GM18505 (cell line): ENCODE data around the gene TMEM233.

ENCODE experiments used
- ATAC-seq: cut with Tn5 transposase; IDR thresholded peaks from one replicate; pipeline ENCODE4 v1.9.1; 2021; ENCODE audit not compliant: unreplicated experiment
- POLR2A ChIP-seq: IDR thresholded peaks from 4 replicates; pipeline ENCODE4 v1.6.1; 2011; ENCODE audit warnings: borderline replicate concordance; ENCODE audit not compliant: insufficient read depth, insufficient read length; ENCODE audit errors: extremely low read depth

Gene TMEM233

DNA sequence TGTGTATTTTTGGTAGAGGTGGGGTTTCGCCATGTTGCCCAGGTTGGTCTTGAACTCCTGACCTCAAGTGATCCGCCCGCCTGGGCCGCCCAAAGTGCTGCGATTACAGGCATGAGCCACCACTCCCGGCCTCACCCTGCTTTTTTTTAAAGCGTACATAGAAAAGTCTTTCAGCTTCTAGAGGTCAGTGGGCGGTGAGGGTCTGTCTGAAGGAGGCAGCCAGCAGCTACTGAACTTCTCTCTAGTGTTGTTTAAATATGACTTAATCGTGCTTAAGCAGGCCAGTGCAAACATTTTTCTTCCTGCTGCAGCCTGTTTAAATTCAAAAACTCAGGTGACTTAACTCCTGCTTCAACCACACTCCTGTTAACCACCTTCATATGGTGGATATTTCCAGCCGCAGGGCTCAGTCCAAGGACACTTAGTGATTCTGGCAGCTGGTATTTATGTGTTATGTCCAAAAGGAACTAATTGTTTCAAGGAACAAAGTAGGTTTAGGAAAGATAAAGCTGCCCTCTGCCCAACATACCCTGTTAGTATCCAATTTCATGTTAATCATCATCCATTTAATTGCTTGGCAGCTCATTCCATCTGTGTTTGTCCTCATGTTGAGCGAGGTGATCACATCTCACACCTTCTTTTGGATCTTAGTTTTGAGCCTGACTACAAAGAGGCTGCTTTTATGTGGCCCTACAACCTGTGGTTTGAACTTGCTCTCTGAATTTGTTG, 76.3 kb downstream of the TMEM233 start:
- no peak for ATAC-seq
- no peak for TF ChIP-seq POLR2A

DNA sequence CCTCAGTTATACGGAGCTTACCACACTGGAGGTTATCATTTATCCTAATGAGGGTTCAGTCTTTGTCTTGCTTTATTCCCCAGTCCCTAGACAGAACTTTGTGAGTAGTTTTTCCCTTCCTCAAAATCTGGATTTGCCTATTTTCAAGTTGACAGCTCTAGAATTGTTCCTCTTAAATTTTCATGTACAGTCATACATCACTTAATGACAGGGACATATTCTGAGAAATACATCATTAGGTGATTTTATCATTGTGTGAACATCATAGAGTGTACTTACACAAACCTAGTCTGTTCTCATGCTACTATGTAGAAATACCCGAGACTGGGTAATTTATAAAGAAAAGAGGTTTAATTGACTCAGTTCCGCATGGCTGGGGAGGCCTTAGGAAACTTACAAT, 77.5 kb downstream of the TMEM233 start:
- no peak for ATAC-seq
- TF ChIP-seq POLR2A: no peak

DNA sequence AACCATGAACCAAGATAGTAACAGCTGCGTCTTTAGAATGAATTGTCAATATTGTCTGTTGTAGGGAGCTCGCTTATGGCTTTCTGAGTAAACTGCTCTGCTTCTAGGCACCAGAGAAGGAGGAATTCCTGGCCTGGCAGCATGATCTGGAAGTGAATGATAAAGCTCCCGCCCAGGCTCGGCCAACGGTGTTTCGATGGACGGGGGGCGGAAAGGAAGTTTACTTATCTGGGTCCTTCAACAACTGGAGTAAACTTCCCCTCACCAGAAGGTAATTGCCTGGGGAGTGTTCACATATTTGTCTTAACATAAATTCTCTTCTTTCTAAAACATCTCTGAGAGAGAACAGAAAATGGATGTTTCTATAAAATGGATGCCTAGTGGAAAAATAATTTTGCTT, 78.6 kb downstream of the TMEM233 start:
- TF ChIP-seq POLR2A: no peak
- no peak for ATAC-seq

DNA sequence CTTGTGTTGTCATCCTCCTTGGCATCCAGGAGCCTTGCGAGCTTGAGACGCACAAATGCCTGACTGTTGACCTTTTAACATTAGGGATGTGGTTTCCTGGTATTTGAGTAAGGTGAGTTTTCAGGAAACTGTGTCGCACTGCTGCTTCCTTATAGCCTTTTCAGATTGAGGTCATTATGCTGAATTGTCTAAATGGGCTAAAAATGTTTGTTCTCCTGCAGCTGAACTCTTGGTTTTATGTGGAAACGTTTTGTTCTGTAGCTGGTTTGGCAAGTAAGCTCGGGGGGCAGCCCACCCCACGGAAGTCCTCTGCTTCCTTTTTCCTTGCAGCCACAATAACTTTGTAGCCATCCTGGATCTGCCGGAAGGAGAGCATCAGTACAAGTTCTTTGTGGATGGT, 80.1 kb downstream of the TMEM233 start:
- no peak for TF ChIP-seq POLR2A
- ATAC-seq: no peak

DNA sequence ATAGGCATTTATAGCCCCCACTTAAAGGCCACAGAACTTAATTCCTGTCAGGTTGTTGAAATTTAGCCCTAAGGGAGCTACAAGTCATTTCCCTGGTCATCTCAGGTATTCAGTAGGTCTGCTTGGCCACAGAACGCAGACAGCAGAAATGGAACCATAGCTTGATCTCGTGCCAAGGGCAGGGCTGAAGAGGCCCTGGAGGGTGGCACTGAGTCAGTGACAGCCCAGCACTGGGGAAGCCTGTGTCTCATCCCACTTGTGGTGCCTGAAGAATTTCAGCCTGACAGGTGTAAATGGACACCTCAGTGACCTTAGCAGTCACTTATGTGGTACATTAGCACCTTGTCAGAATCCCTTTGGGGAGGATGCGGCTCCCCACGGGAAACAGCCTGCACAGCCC, 81.0 kb downstream of the TMEM233 start:
- TF ChIP-seq POLR2A: no peak
- ATAC-seq: no peak

DNA sequence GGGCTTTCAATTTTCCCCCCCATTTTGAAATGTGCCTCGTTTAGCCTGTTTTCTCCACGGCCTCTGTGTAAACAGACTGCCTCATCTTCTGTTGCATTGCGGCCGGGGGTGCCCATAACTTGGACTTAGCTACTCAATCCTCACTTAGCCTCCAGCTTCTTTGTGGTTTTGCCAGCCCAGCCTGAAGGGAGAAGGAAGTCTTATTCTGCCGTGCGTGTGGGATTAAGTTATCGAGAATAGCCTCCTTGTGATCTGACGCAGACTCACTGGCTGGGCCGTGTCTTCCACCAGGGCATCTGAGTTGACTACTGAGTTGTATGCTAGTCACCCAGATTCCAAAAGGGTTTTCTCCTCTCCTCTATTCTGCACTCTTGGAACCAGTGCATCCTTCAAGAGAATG, 82.4 kb downstream of the TMEM233 start:
- no peak for TF ChIP-seq POLR2A
- ATAC-seq: no peak

DNA sequence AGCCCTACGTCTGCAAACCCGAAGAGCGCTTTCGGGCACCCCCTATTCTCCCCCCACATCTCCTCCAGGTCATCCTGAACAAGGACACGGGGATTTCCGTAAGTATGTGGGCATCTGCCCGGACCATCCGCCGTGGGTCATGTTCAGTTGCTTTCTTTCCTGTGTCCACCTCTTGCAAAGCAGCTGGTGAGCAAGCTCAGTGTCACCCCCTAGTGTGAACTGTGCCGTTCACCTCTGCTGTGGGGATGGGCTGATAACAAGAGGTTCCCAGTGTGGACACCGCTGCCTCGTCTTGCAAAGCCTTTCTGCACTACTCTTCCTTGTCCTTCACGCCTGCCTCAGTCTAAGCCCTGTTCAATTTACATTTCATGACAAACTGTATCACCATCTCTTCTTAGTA, 83.0 kb downstream of the TMEM233 start:
- no peak for TF ChIP-seq POLR2A
- ATAC-seq: no peak

GRCh38 chr12:119678459-119678858, 84.9 kb downstream of the TMEM233 start:
- no peak for ATAC-seq
- TF ChIP-seq POLR2A: no peak

DNA sequence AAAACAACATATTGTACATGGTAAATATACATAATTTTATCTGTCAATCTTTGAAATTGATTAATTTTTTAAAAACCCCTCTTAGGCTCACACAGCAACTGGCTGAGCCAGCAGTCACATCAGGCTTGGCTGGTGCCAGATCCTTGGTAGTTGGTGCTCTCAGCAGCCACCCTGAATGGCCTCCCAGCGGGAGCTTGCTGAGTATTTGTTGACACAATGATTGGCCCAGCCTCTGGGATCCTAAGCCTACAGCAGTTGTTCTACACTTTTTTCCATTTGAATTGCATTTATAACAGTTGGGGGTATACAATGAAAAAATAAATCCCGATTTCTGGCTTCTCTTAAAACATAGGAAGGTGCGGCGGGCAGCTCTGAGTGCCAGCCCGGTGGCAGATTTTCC, 85.5 kb downstream of the TMEM233 start:
- no peak for ATAC-seq
- no peak for TF ChIP-seq POLR2A

DNA sequence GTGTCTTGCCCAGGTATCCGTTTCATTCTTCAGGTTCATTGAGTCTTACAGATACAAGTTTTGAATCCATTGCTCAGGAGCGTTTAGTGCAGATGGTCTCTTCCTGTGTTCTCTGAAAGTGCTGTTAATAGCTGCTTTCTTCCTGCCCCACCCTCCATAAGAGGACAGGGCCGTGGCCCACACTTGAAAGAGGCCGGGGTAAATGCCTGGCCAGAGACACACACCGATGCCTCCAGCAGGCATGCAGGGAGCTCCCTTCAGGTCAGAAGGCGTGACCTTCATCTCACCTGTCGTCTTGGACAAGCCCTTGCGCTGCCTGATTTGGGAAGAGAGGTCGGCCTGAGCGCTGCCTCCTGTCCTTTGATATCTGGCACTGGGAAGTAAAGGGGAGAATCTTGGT, 85.9 kb downstream of the TMEM233 start:
- ATAC-seq: no peak
- no peak for TF ChIP-seq POLR2A

DNA sequence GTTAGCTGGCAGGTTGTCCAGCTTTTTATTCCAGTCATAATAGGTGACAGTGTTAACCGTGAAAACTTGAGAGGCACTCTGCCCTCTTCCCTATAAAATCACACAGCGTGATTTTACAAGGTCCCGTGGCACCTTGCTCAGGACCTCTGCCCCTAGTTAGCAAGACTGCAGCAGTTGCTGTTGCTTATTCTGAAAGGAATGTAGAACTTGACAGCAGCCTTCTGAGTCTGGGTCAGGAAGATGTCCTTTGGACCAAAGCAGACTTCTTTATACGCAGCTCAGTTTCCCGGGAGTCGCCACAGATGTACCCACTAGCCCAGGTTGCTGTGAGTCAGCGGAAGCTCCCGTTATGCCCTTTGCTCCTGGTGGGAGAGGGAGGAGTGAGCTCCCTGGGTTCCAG, 87.5 kb downstream of the TMEM233 start:
- ATAC-seq: no peak
- no peak for TF ChIP-seq POLR2A

GRCh38 chr12:119681728-119682638, 88.4 kb downstream of the TMEM233 start:
- no peak for ATAC-seq
- TF ChIP-seq POLR2A: no peak

GRCh38 chr12:119682639-119683252, 89.2 kb downstream of the TMEM233 start:
- ATAC-seq: no peak
- no peak for TF ChIP-seq POLR2A
